IMR-90 (cell line): ENCODE measurements around the gene CHN2. TPM values are rescaled to one million over a fixed set of nuclear protein-coding genes. Genes with fewer than 3 reads are reported as not detected.

Source experiments
- ATAC-seq: fragments of 200-7000 bp; cut with Tn5 transposase; 2 replicates; pipeline ENCODE4 v1.9.1; 2020; ENCODE audit warnings: low read depth, mild to moderate bottlenecking, moderate library complexity
- BruUV-seq: library from RNA; stranded (reverse); fragments of 400-500 nt; replicated peaks from 2 replicates; lab custom pipeline; 2021; lab: Mats Ljungman, UMichigan
- CTCF ChIA-PET: fragments of 300-600 bp; formaldehyde crosslinking; extraction: SDS; loops from one replicate; lab custom pipeline; 2021; ENCODE audit warnings: antibody characterized with exemption; lab: Yijun Ruan, JAX
- POLR2A ChIA-PET: fragments of 300-600 bp; sonication (Branson Sonifier 250); formaldehyde crosslinking; loops from one replicate; lab custom pipeline; 2022; ENCODE audit warnings: antibody characterized with exemption; ENCODE audit not compliant: unreplicated experiment; lab: Charles Lee
- DNase-seq: peaks from one replicate; pipeline ENCODE4 v3.0.0; 2013
- H2AFZ ChIP-seq: replicated peaks from 2 replicates; pipeline ENCODE3; 2013; ENCODE audit warnings: low read length, mild to moderate bottlenecking; ENCODE audit not compliant: poor library complexity
- H2AK5ac ChIP-seq: 2 replicates; pipeline ENCODE4 v1.6.1; 2013; ENCODE audit warnings: low read depth, low read length, inconsistent platforms
- H2AK9ac ChIP-seq: replicated peaks from 2 replicates; pipeline ENCODE3; 2013; ENCODE audit warnings: mild to moderate bottlenecking, low read depth, low read length, moderate library complexity; ENCODE audit not compliant: poor library complexity
- H2BK120ac ChIP-seq: 2 replicates; pipeline ENCODE4 v1.6.1; 2013; ENCODE audit warnings: low read depth, low read length, inconsistent platforms
- H2BK15ac ChIP-seq: 3 replicates; pipeline ENCODE4 v1.6.1; 2013; ENCODE audit warnings: low read depth, low read length, inconsistent platforms
- H2BK20ac ChIP-seq: 2 replicates; pipeline ENCODE4 v1.6.1; 2013; ENCODE audit warnings: low read depth, mild to moderate bottlenecking, inconsistent platforms, low read length, moderate library complexity
- H2BK5ac ChIP-seq: 2 replicates; pipeline ENCODE4 v1.6.1; 2013; ENCODE audit warnings: mild to moderate bottlenecking, low read depth, low read length, inconsistent platforms; ENCODE audit not compliant: poor library complexity, severe bottlenecking
- H3K14ac ChIP-seq: replicated peaks from 2 replicates; pipeline ENCODE4 v1.6.1; 2013; ENCODE audit warnings: low read depth, low read length, inconsistent platforms
- H3K18ac ChIP-seq: 2 replicates; pipeline ENCODE4 v1.6.1; 2013; ENCODE audit warnings: low read depth, low read length, control low read depth
- H3K23ac ChIP-seq: 2 replicates; pipeline ENCODE4 v1.6.1; 2013; ENCODE audit warnings: low read depth, low read length, inconsistent platforms
- H3K27ac ChIP-seq: 2 replicates; pipeline ENCODE4 v1.5.1; 2013; ENCODE audit warnings: mild to moderate bottlenecking, control low read depth, low read length; ENCODE audit not compliant: insufficient read depth
- H3K27me3 ChIP-seq: 2 replicates; pipeline ENCODE4 v1.6.1; 2013; ENCODE audit warnings: low read length; ENCODE audit not compliant: control insufficient read depth, insufficient read depth
- H3K36me3 ChIP-seq: 2 replicates; pipeline ENCODE4 v1.6.1; 2013; ENCODE audit warnings: low read length, mixed read lengths; ENCODE audit not compliant: control insufficient read depth, insufficient read depth
- H3K4ac ChIP-seq: 2 replicates; pipeline ENCODE4 v1.6.1; 2013; ENCODE audit warnings: low read depth, low read length, inconsistent platforms
- H3K4me1 ChIP-seq: 2 replicates; pipeline ENCODE4 v1.6.1; 2013; ENCODE audit warnings: low read length, mixed read lengths; ENCODE audit not compliant: control insufficient read depth, insufficient read depth
- H3K4me2 ChIP-seq: 2 replicates; pipeline ENCODE4 v1.6.1; 2013; ENCODE audit warnings: low read depth, mild to moderate bottlenecking, control low read depth, low read length, moderate library complexity
- H3K4me3 ChIP-seq: 2 replicates; pipeline ENCODE4 v1.5.1; 2013; ENCODE audit warnings: low read depth, mild to moderate bottlenecking, control low read depth, low read length, moderate library complexity; ENCODE audit not compliant: insufficient read depth
- H3K56ac ChIP-seq: 2 replicates; pipeline ENCODE4 v1.6.1; 2013; ENCODE audit warnings: low read length, inconsistent platforms; ENCODE audit not compliant: insufficient read depth; ENCODE audit errors: extremely low read depth
- H3K79me1 ChIP-seq, 2 experiments: 2 replicates each; pipeline ENCODE4 v1.6.1; 2013; ENCODE audit warnings: low read length in 2 of 2, inconsistent platforms in 1 of 2, low read depth in 1 of 2
- H3K9ac ChIP-seq: 2 replicates; pipeline ENCODE4 v1.6.1; 2013; ENCODE audit warnings: low read depth, low read length, control low read depth
- H3K9me1 ChIP-seq: 2 replicates; pipeline ENCODE4 v1.6.1; 2013; ENCODE audit warnings: low read length, inconsistent platforms; ENCODE audit not compliant: insufficient read depth
- H3K9me3 ChIP-seq: 2 replicates; pipeline ENCODE4 v1.6.1; 2013; ENCODE audit warnings: low read length; ENCODE audit not compliant: control insufficient read depth, insufficient read depth
- H4K20me1 ChIP-seq: 2 replicates; pipeline ENCODE4 v1.6.1; 2013; ENCODE audit warnings: low read length, inconsistent platforms; ENCODE audit not compliant: insufficient read depth
- H4K5ac ChIP-seq: 2 replicates; pipeline ENCODE4 v1.6.1; 2013; ENCODE audit warnings: mild to moderate bottlenecking, low read depth, low read length, control low read depth
- H4K8ac ChIP-seq, 2 experiments: 2 replicates each; pipeline ENCODE4 v1.6.1; 2013; ENCODE audit warnings: low read depth in 2 of 2, low read length in 2 of 2, control low read depth in 1 of 2, inconsistent platforms in 1 of 2
- H4K91ac ChIP-seq: 2 replicates; pipeline ENCODE4 v1.6.1; 2013; ENCODE audit warnings: low read depth, low read length, inconsistent platforms; ENCODE audit not compliant: insufficient read depth
- RFX5 ChIP-seq: IDR thresholded peaks from 2 replicates; pipeline ENCODE4 v1.8.0; 2012; ENCODE audit warnings: low read depth, mild to moderate bottlenecking, low read length, moderate library complexity
- WGBS, 2 experiments: methylation state at CpG; one replicate each; pipeline versions ENCODE4 v1.1.5 to v1.1.7; 2013; ENCODE audit warnings: missing lambda C conversion rate in 2 of 2; ENCODE audit not compliant: insufficient read length in 1 of 2; ENCODE audit errors: extremely low coverage in 2 of 2; 5-methylcytosine and 5-hydroxymethylcytosine counted together
- dilution Hi-C: fragments of 300-500 bp; cut with HindIII; formaldehyde crosslinking; loops from one replicate; pipeline ENCODE4 v1.14.3; 2018; ENCODE audit warnings: low sequenced_read_pairs; ENCODE audit not compliant: unreplicated experiment
- in situ Hi-C: fragments of 300-500 bp; cut with MboI; formaldehyde crosslinking; loops from 3 replicates; pipeline ENCODE4 v1.14.3; 2019; ENCODE audit warnings: low sequenced_read_pairs, inconsistent platforms, mixed read lengths
- intact Hi-C: fragments of 100-400 bp; cut with micrococcal nuclease; formaldehyde crosslinking; loops from 2 replicates; pipeline ENCODE4 v1.10.0; 2022
- polyA plus RNA-seq, 3 experiments: library from polyadenylated mRNA; depleted of rRNA; stranded (reverse); fragments of >200 nt; gene quantifications; 2 replicates each; pipeline ENCODE4 v1.2.3, GENCODE V29; 2012; ENCODE audit warnings: low replicate concordance in 1 of 3
- total RNA-seq: library from RNA; depleted of rRNA; stranded (reverse); fragments of >200 nt; gene quantifications from 2 replicates; pipeline ENCODE4 v1.2.3, GENCODE V29; 2012

CHN2 gene
- total and polyA plus RNA-seq, 2 of the 4 experiments (the other 2 are of a cell fraction), result not detected

DNA sequence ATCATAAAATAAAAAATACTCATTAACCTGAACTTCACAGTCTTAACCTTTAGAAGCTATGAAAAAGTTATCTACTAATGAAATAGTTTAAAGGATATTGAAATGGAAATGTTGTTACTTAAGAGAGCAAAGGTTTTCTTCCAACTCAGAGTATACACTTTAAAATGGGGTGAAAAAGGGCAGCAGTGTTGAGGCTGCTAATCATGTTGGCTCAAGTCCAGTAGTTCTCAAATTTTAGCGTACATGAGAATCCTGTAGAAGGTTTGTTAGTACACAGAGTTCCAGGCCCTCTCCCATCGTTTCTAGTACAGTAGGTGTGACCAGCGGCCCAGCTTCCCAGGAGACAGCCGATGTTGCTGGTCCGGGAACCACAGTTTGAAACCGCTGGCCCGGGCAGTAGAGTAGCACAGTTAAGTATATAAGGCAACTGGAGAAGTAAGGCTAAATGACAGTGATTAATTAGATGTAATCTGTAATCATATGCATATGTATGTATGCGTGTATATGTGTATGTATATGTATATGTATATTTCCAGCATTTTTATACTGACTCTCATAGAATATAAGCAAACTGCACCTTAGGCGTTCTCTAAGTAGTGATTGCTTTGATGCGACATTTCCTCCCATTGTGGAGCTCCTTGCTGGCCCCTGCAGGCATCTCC is 221.8 kb downstream of the CHN2 start:
- H2BK20ac ChIP-seq, result no peak overlapping the region
- no peak overlapping the region for H3K18ac ChIP-seq
- no peak overlapping the region for H3K27ac ChIP-seq
- CTCF ChIA-PET, result no interaction called here
- H3K79me1 ChIP-seq, result no peaks in the 10 kb centered on the region
- POLR2A ChIA-PET, result no interaction called here
- H3K4me1 ChIP-seq, result no peaks in the 10 kb centered on the region
- ATAC-seq, result no peak
- H3K36me3 ChIP-seq, result no peaks in the 10 kb centered on the region
- WGBS, 2 experiments, result 20% methylated on average over 1 of the region's 10 CpGs; no CpG with 5 or more reads in 1 of the 2 experiments
- in situ Hi-C loops, result no loop called here
- no peak overlapping the region for H3K4ac ChIP-seq
- H3K4me2 ChIP-seq, result no peak overlapping the region
- H3K23ac ChIP-seq, result no peak overlapping the region
- H3K14ac ChIP-seq, result no peak overlapping the region
- no peaks in the 10 kb centered on the region for H3K27me3 ChIP-seq
- H3K9me3 ChIP-seq, result no peaks in the 10 kb centered on the region
- H4K8ac ChIP-seq, result no peak overlapping the region
- dilution Hi-C loops, result no loop called here
- no peak overlapping the region for H2BK15ac ChIP-seq
- no peak overlapping the region for H2AFZ ChIP-seq
- intact Hi-C loops, result no loop called here
- H3K9me1 ChIP-seq, result no peaks in the 10 kb centered on the region
- H4K91ac ChIP-seq, result no peak overlapping the region
- H2BK5ac ChIP-seq, result no peak overlapping the region
- TF ChIP-seq RFX5, result no peak
- no peak overlapping the region for H3K56ac ChIP-seq
- no peaks in the 10 kb centered on the region for H4K20me1 ChIP-seq
- H4K5ac ChIP-seq, result no peak overlapping the region
- H3K9ac ChIP-seq, result no peak overlapping the region
- H2BK120ac ChIP-seq, result no peak overlapping the region
- H2AK5ac ChIP-seq, result no peak overlapping the region
- H2AK9ac ChIP-seq, result no peak overlapping the region
- BruUV-seq, result no TSS peak
- DNase-seq, result no peak
- H3K4me3 ChIP-seq, result no peak overlapping the region
